OCI-LY3 (cell line): Measurements from ENCODE around the gene TWSG1.

Experiments used
- H2AFZ ChIP-seq: fragments of 200-600, 300-600 bp; shearing (Covaris generic); 2 replicates; pipeline ENCODE4 v1.6.0; 2014; ENCODE audit warnings: antibody characterized with exemption, low read depth, low read length
- H3K27ac ChIP-seq: fragments of 200-600, 300-600 bp; sonication (generic); 2 replicates; pipeline ENCODE4 v1.5.1; 2014; ENCODE audit warnings: mild to moderate bottlenecking, low read length, moderate library complexity, mixed read lengths
- H3K27me3 ChIP-seq: fragments of 200-600, 300-600 bp; sonication (generic); 2 replicates; pipeline ENCODE4 v1.6.1; 2014; ENCODE audit warnings: low read depth, low read length, mixed read lengths
- H3K36me3 ChIP-seq: fragments of 200-600, 300-600 bp; sonication (generic); replicated peaks from 2 replicates; pipeline ENCODE3; 2014; ENCODE audit warnings: low read depth, low read length, mixed read lengths
- H3K4me1 ChIP-seq: fragments of 300-600, 200-600 bp; sonication (generic); 2 replicates; pipeline ENCODE4 v1.6.1; 2014; ENCODE audit warnings: low read length, mixed read lengths
- H3K4me2 ChIP-seq: fragments of 200-600, 300-600 bp; sonication (generic); 2 replicates; pipeline ENCODE4 v1.6.1; 2014; ENCODE audit warnings: low read length, mixed read lengths
- H3K4me3 ChIP-seq: fragments of 300-600, 200-600 bp; sonication (generic); 2 replicates; pipeline ENCODE4 v1.5.1; 2014; ENCODE audit warnings: antibody characterized with exemption, mild to moderate bottlenecking, low read length, moderate library complexity
- H3K79me2 ChIP-seq: fragments of 300-600, 200-600 bp; shearing (Covaris generic); 2 replicates; pipeline ENCODE4 v1.6.1; 2014; ENCODE audit warnings: mild to moderate bottlenecking, low read length, mixed read lengths
- H3K9ac ChIP-seq: fragments of 300-600, 200-600 bp; shearing (Covaris generic); 2 replicates; pipeline ENCODE4 v1.6.0; 2014; ENCODE audit warnings: mild to moderate bottlenecking, low read length, moderate library complexity
- H3K9me3 ChIP-seq: fragments of 200-600, 300-600 bp; shearing (Covaris generic); 2 replicates; pipeline ENCODE4 v1.6.1; 2014; ENCODE audit warnings: low read length, mixed read lengths; ENCODE audit not compliant: insufficient read depth
- H4K20me1 ChIP-seq: fragments of 200-600, 300-600 bp; sonication (generic); 2 replicates; pipeline ENCODE4 v1.6.1; 2016; ENCODE audit warnings: low read length, mixed read lengths; ENCODE audit not compliant: insufficient read depth
- EZH2phosphoT487 ChIP-seq: fragments of 200-600 bp; shearing (Covaris generic); IDR thresholded peaks from 2 replicates; pipeline ENCODE4 v1.6.1; 2018; ENCODE audit warnings: antibody characterized with exemption, mixed run types, low read depth
- TF ChIP-seq, protein P1 (sequence below): fragments of 200-600, 300-600 bp; sonication (generic); IDR thresholded peaks from 2 replicates; pipeline ENCODE4 v1.5.1; 2014; ENCODE audit warnings: antibody characterized with exemption, low read length, low read depth

The TWSG1 gene

DNA sequence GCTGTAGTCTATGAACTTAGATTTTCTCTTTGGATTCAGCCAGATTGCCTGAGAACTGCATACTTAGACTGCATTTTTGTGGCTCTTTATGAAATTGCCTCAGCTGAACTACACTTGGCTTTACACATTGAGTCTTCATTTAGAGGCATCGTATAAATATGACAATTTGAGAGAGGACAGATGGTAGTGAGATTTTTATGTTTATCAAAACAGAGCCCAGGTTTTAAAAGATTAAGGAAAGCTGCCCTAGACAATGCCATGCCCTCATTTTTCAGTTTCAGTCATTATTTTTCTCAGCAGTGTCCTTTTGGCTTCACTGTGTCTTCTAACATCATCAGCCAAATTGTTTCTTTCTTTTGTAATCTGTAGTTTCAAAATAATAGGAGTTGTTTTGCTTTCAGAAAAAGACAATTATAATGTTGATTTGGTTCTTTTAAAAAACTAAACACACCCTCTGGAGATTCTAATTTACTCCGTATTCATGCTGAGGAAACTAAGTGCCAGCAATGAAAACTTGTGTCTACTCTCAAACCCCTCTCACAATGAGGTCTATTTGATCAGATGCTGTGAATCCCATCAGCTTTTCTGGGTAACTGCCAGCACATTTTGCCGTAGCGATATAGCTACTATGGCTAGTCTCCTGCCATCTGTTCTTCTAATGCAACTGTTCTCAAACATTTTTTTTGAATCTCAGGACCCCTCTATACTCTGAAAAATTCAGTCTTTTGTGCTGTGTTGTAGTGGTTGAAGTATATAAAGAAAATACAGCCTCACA is 46.2 kb downstream of the TWSG1 start:
- H3K9ac ChIP-seq, result no peak overlapping the region
- no peak overlapping the region for H3K27ac ChIP-seq
- no peak overlapping the region for H3K4me3 ChIP-seq
- H3K4me2 ChIP-seq, result no peak overlapping the region
- H3K36me3 ChIP-seq, result no peaks in the 10 kb centered on the region
- H3K79me2 ChIP-seq, result no peaks in the 10 kb centered on the region
- TF ChIP-seq EZH2phosphoT487, result no peak
- TF ChIP-seq, protein P1, sequence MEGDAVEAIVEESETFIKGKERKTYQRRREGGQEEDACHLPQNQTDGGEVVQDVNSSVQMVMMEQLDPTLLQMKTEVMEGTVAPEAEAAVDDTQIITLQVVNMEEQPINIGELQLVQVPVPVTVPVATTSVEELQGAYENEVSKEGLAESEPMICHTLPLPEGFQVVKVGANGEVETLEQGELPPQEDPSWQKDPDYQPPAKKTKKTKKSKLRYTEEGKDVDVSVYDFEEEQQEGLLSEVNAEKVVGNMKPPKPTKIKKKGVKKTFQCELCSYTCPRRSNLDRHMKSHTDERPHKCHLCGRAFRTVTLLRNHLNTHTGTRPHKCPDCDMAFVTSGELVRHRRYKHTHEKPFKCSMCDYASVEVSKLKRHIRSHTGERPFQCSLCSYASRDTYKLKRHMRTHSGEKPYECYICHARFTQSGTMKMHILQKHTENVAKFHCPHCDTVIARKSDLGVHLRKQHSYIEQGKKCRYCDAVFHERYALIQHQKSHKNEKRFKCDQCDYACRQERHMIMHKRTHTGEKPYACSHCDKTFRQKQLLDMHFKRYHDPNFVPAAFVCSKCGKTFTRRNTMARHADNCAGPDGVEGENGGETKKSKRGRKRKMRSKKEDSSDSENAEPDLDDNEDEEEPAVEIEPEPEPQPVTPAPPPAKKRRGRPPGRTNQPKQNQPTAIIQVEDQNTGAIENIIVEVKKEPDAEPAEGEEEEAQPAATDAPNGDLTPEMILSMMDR, result no peak
- no peaks in the 10 kb centered on the region for H3K4me1 ChIP-seq
- H3K9me3 ChIP-seq, result no peaks in the 10 kb centered on the region
- H2AFZ ChIP-seq, result no peak overlapping the region
- no peaks in the 10 kb centered on the region for H3K27me3 ChIP-seq
- H4K20me1 ChIP-seq, result no peaks in the 10 kb centered on the region

DNA sequence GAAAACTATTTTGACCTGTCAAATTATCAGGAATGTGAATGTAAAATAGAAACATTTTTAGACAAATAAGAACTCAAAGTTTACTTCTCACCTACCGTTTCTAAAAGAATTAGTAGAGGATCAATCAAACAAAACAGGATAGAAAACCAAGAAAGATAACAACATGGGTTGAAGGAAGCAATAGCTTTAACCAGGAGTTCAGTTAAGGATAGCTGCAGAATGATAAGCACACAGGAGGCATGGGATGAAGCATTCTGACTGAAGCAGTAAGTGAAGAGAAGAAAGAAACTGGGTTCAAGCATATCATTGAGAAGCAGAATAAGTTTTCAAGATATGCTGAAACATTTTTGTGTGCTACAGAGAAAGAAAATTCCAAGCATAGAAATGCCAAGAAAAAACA is 52.3 kb downstream of the TWSG1 start:
- Histone ChIP-seq H3K9ac (no peak overlapping the region), H4K20me1 (no peaks in the 10 kb centered on the region), H3K9me3 (no peaks in the 10 kb centered on the region), H2AFZ (no peak overlapping the region), H3K4me2 (no peak overlapping the region), H3K27ac (no peak overlapping the region), H3K27me3 (no peaks in the 10 kb centered on the region), H3K4me3 (no peak overlapping the region), H3K36me3 (peaks cover 9% of the 10 kb centered on the region), H3K4me1 (no peaks in the 10 kb centered on the region), H3K79me2 (no peaks in the 10 kb centered on the region)
- no peak for TF ChIP-seq EZH2phosphoT487
- TF ChIP-seq, protein P1, result no peak

DNA sequence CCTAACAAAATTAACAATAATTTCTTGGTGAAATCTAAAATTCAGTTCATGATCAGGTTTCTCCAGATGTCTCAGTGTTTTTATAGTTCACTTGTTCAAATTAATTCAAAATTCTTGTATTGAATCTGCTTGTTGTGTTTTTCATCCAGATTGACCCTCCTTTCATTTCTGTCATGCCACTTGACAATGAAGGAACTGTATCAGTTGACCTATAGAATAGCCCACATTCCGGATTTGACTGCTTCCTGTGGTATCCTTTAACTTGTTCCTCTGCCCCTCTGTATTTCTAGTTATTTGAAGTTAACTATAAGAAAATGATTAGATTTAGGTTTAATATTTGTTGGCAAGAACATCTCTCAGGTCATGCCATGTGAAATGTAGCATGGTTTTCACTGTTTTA is 53.3 kb downstream of the TWSG1 start:
- H4K20me1 ChIP-seq, result no peaks in the 10 kb centered on the region
- peaks cover 15% of the 10 kb centered on the region for H3K36me3 ChIP-seq
- no peak overlapping the region for H2AFZ ChIP-seq
- H3K79me2 ChIP-seq, result no peaks in the 10 kb centered on the region
- H3K4me2 ChIP-seq, result no peak overlapping the region
- H3K9ac ChIP-seq, result no peak overlapping the region
- no peaks in the 10 kb centered on the region for H3K27me3 ChIP-seq
- H3K4me1 ChIP-seq, result no peaks in the 10 kb centered on the region
- TF ChIP-seq, protein P1, result no peak
- TF ChIP-seq EZH2phosphoT487, result no peak
- H3K9me3 ChIP-seq, result no peaks in the 10 kb centered on the region
- H3K27ac ChIP-seq, result no peak overlapping the region
- no peak overlapping the region for H3K4me3 ChIP-seq

DNA sequence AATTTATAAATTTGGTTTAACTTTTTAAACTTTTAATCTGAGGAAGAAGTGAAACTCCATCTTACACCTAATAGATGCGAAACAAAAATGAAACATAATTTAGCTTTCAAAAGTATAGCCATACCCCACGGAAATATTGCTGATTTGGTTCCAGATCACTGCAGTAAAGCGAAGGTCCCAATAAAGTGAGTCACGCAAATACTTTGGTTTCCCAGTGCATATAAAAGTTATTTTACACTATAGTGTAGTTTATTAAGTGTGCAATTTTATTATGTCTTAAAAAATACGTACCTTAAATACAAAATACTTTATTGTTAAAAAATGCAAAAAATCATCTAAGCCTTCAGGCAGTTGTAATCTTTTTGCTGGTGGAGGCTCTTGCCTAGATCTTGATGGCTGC is 55.1 kb downstream of the TWSG1 start:
- TF ChIP-seq, protein P1, result no peak
- TF ChIP-seq EZH2phosphoT487, result no peak
- no peaks in the 10 kb centered on the region for H3K9me3 ChIP-seq
- no peaks in the 10 kb centered on the region for H4K20me1 ChIP-seq
- no peak overlapping the region for H3K4me2 ChIP-seq
- H3K27me3 ChIP-seq, result no peaks in the 10 kb centered on the region
- H3K4me1 ChIP-seq, result no peaks in the 10 kb centered on the region
- no peak overlapping the region for H3K4me3 ChIP-seq
- no peak overlapping the region for H3K9ac ChIP-seq
- peaks cover 15% of the 10 kb centered on the region for H3K36me3 ChIP-seq
- H3K27ac ChIP-seq, result no peak overlapping the region
- no peaks in the 10 kb centered on the region for H3K79me2 ChIP-seq
- H2AFZ ChIP-seq, result no peak overlapping the region
